ENCODE measurements around the gene MYBPC1.
"Not testable (repeated sequence)": the region's sequence is repeated elsewhere in the genome, so short reads cannot be mapped to it uniquely, and the experiment has no call there.

Gene MYBPC1, protein sequence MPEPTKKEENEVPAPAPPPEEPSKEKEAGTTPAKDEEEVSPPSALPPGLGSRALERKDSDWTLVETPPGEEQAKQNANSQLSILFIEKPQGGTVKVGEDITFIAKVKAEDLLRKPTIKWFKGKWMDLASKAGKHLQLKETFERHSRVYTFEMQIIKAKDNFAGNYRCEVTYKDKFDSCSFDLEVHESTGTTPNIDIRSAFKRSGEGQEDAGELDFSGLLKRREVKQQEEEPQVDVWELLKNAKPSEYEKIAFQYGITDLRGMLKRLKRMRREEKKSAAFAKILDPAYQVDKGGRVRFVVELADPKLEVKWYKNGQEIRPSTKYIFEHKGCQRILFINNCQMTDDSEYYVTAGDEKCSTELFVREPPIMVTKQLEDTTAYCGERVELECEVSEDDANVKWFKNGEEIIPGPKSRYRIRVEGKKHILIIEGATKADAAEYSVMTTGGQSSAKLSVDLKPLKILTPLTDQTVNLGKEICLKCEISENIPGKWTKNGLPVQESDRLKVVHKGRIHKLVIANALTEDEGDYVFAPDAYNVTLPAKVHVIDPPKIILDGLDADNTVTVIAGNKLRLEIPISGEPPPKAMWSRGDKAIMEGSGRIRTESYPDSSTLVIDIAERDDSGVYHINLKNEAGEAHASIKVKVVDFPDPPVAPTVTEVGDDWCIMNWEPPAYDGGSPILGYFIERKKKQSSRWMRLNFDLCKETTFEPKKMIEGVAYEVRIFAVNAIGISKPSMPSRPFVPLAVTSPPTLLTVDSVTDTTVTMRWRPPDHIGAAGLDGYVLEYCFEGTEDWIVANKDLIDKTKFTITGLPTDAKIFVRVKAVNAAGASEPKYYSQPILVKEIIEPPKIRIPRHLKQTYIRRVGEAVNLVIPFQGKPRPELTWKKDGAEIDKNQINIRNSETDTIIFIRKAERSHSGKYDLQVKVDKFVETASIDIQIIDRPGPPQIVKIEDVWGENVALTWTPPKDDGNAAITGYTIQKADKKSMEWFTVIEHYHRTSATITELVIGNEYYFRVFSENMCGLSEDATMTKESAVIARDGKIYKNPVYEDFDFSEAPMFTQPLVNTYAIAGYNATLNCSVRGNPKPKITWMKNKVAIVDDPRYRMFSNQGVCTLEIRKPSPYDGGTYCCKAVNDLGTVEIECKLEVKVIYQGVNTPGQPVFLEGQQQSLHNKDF

DNA sequence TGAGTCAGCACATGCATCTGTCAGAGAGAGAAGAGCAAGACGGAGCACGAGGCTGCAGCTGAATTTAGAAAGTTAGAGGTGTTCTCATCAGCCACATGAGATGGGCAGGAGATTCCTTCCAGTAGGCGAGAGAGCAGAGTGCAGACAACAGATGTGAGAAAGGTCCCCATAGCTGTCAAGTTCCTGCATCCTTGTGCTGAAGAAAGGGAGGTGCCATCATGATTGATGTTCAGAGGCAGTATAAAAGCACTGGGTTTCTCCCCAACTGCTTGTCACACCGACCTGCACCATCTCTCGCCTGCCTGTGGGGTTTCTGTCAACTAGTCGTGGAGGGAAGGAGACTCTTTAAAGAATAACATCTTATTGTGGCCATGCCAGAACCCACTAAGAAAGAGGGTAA, at the start of gene MYBPC1:
TSS of gene MYBPC1 (plus strand) at position 272 of the 400 bp plus-strand sequence. CDS start at position 372, 100 bp downstream.
- no peak for DNase-seq

DNA sequence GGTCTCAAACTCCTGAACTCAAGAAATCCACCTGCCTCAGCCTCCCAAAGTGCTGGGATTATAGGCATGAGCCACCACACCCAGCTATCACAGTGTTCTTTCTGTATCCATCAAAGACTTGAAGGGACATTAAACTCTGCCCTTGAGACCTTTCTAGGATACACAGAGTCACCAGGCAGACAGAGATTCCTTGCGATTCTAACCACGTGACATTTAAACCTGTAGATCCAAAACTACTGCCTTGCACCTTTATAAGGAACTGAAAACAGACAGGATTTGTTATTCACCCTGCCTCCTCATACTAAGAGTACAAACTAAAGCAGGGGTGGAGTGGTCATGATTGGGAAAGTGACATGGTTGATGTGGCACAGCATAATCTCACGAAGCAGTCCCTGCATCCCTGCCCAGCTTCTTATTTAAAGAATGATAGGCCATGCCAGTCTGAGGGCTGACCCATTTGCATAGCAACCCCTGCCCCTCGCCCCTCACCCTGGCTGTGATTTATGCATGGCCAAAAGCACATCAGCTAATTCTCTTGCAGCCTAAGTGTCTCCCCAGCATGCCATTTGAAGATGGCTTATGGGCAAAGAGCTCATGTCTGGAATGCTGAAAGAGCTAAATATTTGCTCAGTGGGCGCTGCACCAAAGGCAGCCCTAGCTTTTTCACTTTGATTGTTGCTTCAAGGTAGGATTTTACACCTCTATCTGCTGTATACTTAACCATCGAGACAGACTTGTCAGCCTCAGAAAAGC, 43.2 kb upstream of the MYBPC1 start:
- DNase-seq, result no peak

DNA sequence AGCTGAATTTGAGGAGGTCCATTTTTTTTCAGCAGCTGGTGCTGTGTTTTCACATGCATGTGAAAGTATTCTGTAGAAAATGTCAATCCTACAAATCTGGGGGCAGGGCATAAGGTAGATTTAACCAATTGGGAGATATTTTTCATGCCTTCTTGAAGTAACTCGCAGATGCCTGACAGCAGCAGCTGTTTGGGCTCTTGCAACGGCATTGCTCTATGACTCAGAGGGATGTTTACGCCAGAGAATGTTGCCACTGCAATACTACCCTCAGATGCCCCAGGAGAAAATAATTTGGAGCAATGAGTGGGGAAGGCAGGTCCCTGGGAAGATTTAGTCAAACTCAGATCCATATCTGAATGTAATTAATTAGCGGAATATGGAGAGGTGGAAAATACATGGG, 42.5 kb upstream of the MYBPC1 start:
- no peak for DNase-seq

DNA sequence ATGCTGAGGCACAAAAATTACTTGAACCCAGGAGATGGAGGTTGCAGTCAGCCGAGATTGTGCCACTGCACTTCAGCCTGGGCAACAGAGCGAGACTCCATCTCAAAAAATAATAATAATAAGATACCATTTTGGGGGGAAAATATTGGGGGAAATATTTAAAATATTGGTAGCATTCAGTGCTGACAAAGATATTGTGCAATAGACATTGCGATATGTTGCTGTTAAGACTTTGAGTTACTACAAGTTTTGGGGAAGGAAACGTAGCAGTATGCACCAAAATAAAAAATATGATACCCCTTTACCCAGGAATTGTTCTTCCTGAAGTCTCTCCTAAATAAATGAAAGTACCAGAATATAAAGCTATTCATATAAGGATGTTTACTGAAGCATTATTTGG, 37.7 kb upstream of the MYBPC1 start:
- no peak for DNase-seq

DNA sequence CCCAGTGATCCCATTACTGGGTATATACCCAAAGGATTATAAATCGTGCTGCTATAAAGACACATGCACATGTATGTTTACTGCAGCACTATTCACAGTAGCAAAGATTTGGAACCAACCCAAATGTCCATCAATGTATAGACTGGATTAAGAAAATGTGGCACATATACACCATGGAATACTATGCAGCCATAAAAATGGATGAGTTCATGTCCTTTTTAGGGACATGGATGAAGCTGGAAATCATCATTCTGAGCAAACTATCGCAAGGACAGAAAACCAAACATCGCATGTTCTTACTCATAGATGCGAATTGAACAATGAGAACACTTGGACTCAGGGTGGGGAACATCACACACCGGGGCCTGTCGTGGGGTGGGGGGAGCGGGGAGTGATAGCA, 36.0 kb upstream of the MYBPC1 start:
- not testable (repeated sequence) for DNase-seq

GRCh38 chr12:101563212-101563611, 31.6 kb upstream of the MYBPC1 start:
- DNase-seq, result no peak

DNA sequence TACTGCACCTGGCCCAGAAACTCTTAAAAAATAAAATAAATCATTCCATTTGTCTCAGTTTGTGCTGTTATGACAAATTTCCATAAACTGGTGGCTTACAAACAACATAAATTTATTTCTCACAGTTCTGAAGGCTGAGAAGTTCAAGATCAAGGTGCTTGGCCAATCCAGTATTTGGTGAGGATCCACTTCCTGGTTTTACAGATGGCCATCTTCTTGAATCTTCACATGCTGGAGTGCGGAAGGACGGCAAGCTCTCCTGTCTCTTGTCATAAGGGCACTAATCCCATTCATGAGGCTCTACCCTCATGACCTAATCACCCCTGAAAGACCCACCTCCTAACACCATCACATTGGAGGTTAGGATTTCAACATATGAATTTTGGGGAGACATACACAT, 29.9 kb upstream of the MYBPC1 start:
- no peak for DNase-seq

GRCh38 chr12:101566318-101566717, 28.5 kb upstream of the MYBPC1 start:
- no peak for DNase-seq

GRCh38 chr12:101567918-101568317, 26.9 kb upstream of the MYBPC1 start:
- DNase-seq, result no peak

DNA sequence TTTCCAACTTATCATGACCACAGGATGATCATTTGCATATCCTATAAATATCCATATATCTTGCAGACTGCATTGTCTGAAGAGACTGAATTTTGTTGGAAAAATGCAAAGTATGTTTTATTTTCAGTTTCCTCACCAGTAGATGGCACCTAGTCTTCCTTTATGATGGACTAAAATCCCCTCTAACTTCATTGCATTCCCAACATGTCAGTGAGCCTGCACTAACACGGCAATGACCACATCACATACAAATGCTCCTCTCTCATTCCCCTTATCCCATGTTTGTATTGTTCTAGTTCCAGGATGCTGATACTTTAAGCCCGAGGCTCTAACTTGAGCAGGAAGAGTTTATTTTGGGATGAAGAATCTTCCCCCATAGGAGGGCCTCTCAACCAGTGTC, 24.7 kb upstream of the MYBPC1 start:
- DNase-seq, result no peak

DNA sequence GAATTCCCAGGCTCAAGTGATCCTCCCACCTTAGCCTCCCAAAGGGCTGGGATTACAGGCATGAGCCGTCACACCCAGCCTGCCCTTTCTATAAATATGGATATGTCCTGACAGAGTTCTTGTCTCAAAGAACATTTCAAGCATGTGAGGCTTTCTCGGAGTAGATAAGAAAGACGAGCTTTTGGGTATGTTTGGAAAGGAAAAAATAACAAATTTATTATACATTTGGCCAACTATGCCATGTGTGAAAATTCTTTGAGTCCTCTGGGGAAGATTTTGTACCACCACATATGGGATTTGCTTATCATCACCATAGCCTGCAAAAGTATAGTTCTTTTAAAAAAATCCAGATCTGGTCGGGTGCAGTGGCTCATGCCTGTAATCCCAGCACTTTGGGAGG, 23.7 kb upstream of the MYBPC1 start:
- no peak for DNase-seq

- no peak for DNase-seq
These were observed 21.0 kb upstream of the MYBPC1 start for GRCh38 chr12:101573743-101574142.

GRCh38 chr12:101578417-101578816, 16.4 kb upstream of the MYBPC1 start:
- DNase-seq, result no peak

DNA sequence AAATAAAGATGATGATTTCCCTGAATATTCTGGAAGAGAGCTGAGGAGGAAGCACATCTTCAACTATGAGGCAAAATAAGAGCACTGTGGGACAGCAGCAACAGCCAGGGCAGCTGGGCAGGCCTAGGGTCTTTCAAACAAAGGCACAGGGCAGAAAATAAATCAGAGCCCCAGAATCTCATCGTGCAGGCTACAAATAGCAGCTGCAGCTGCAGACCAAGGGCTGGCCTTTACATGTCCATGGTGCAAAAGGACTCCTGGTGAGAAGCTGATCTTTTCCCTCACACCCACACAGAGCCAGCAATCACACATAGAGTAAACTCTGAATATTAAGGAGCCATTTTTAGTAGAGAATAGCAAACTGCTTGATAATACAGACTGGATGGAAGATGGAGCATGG, 13.6 kb upstream of the MYBPC1 start:
- no peak for DNase-seq

- DNase-seq, result no peak
These were observed 11.8 kb upstream of the MYBPC1 start for GRCh38 chr12:101582937-101583336.

GRCh38 chr12:101590383-101590782, 4.4 kb upstream of the MYBPC1 start:
- no peak for DNase-seq

DNA sequence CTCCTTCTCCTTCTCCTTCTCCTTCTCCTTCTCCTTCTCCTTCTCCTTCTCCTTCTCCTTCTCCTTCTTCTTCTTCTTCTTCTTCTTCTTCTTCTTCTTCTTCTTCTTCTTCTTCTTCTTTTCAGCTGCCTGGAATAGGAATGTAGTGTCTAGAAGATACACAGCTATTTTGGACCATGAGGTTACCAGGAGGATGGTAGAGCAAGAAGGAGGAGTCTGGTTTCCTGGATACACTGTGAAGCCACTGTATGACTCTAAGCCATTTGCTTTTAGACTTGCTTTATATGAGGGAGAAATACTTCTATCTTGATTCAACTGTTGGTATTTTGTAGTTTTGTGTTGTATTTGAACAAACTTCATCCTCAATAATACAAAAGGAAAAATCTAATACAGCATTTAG, 3.0 kb upstream of the MYBPC1 start:
- no peak for DNase-seq

- no peak for DNase-seq
These were observed 2.3 kb upstream of the MYBPC1 start for GRCh38 chr12:101592448-101592847.

DNA sequence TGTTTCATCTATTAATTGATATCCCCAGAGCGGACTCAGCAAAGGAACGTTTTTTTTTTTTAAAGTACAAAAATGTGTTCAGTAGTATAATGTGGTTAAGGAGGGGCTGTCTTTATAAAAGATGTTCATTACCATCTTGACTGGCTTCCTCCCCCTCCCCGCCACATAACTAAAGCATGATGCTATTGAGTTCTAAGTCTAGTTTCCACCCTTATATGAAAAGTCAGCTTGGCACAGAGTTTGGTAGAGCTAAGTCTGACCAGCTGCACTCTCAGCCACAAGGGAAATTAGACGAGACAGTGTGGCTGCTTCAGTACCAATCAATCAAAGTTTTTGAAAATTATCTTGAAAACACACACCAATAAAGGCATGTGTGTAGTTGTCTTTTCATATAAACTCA, 1.9 kb upstream of the MYBPC1 start:
- no peak for DNase-seq

DNA sequence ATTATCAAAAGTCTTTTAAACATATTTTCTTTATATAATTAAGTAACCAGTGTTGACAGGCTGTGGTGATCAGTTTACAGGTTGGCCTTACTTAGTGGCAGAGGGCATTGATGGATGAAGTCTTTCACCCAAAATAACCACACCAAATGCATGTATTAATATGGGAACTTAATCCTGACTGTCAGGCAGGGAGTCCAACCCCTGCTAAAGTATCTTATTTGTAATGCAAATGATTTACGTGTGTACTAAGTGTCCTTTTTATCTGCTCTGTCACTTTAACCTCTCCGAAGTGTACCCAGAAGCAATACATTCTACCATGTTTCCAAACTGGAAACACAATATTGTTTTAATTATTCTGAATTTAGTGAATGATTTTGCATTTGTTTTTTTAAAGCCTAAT, 1.4 kb downstream of the MYBPC1 start:
- DNase-seq, result no peak

DNA sequence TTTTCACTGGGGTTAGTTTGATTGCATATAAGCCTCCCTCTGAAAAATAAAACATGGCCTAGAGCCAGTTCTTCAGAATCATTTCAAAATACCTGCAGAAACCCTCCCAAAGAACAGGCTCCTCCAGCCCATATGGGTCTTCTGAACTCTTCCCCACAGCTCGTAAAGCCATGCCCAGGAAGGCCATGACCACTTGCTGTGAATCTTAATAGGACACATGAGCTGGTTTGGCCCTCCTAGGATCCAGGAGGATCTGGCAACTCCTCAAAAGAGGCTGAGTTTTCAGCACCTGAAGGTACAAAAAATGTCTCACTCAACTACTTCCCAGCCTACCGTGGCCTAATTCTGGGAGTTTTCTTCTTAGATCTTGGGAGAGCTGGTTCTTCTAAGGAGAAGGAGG, 2.4 kb downstream of the MYBPC1 start:
- DNase-seq, result no peak

DNA sequence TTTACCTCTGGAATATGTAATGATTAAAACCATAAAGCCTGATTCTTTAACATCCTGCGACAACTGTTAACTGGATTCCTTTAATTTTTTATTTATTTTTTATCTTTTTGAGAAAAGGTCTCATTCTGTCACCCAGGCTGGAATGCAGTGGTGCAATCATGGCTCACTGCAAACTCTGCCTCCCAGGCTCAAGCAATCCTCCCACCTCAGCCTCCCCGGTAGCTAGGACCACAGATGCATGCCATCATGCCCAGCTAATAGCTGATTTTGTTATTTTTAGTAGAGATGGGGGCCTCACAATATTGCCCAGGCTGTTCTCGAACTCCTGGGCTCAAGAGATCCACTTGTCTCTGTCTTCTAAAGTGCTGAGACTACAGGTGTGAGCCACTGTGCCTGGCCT, 3.7 kb downstream of the MYBPC1 start:
- DNase-seq, result no peak

DNA sequence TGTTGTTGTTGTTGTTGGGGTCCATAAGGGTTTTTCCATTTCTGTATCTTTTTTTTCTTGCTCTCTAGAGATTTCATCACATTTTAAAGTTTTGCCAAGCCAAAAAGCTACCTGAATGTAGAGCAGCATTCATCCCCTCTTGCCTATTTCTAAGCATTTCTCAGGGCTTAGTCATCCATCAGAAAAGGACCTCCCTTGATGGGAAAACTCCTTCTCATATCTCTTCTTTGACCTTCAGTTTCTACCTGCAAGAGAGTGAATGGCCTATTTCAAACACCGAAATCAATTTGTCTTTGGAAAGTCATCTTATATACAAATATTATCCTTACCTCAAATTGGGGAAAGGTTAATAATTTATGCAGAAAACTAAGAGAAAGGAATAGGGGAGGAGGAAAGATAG, 4.5 kb downstream of the MYBPC1 start:
- no peak for DNase-seq

All from activated CD8-positive, alpha-beta memory T cell treated with anti-CD3 and anti-CD28 coated beads, Interleukin-2, amount 50 U/mL, for 4 hours (primary cell).